PC-3 (cell line): ENCODE data around the gene FBXL5. TPM values are rescaled to one million over a fixed set of nuclear protein-coding genes. Genes with fewer than 3 reads are reported as not detected.

ENCODE experiments used
- ATAC-seq: fragments of 200-7000 bp; cut with Tn5 transposase; 2 replicates; pipeline ENCODE4 v1.9.1; 2020; ENCODE audit warnings: mild to moderate bottlenecking, moderate library complexity
- BruUV-seq: library from RNA; stranded (reverse); fragments of 400-500 nt; replicated peaks from 2 replicates; lab custom pipeline; 2021; lab: Mats Ljungman, UMichigan
- CTCF ChIA-PET: fragments of 300-600 bp; sonication (Branson Sonifier 250); formaldehyde crosslinking; loops from one replicate; lab custom pipeline; 2022; ENCODE audit warnings: antibody characterized with exemption; lab: Charles Lee
- POLR2A ChIA-PET: fragments of 300-600 bp; sonication (Branson Sonifier 250); formaldehyde crosslinking; loops from one replicate; lab custom pipeline; 2022; ENCODE audit warnings: antibody characterized with exemption; ENCODE audit not compliant: unreplicated experiment; lab: Charles Lee
- DNase-seq: peaks from one replicate; pipeline ENCODE4 v3.0.0-alpha.2; 2015
- H2AFZ ChIP-seq: fragments of 300-600 bp; sonication (generic); 2 replicates; pipeline ENCODE4 v1.6.0; 2016; ENCODE audit warnings: antibody characterized with exemption, low read length
- H3F3A ChIP-seq: fragments of 300-600 bp; sonication (generic); one replicate; pipeline ENCODE4 v1.6.0; 2017; ENCODE audit warnings: antibody characterized with exemption, low read length, control low read depth, mild to moderate bottlenecking; ENCODE audit not compliant: unreplicated experiment
- H3K27ac ChIP-seq: fragments of 300-600 bp; sonication (generic); 2 replicates; pipeline ENCODE4 v1.5.1; 2016; ENCODE audit warnings: mild to moderate bottlenecking, low read length
- H3K27me3 ChIP-seq: fragments of 300-600 bp; sonication (generic); 2 replicates; pipeline ENCODE4 v1.6.1; 2016; ENCODE audit warnings: low read length, mixed read lengths
- H3K36me3 ChIP-seq: fragments of 300-600 bp; sonication (generic); 2 replicates; pipeline ENCODE4 v1.6.1; 2016; ENCODE audit warnings: low read depth, mixed run types, low read length, mixed read lengths
- H3K4me1 ChIP-seq: fragments of 300-600 bp; sonication (generic); 2 replicates; pipeline ENCODE4 v1.5.1; 2016; ENCODE audit warnings: low read length; ENCODE audit not compliant: insufficient read depth
- H3K4me2 ChIP-seq: fragments of 300-600 bp; sonication (generic); 2 replicates; pipeline ENCODE4 v1.6.0; 2016; ENCODE audit warnings: low read length
- H3K4me3 ChIP-seq: fragments of 300-600 bp; sonication (generic); 2 replicates; pipeline ENCODE4 v1.5.1; 2016; ENCODE audit warnings: mild to moderate bottlenecking, low read length, mixed read lengths
- H3K79me2 ChIP-seq: fragments of 300-600 bp; sonication (generic); 2 replicates; pipeline ENCODE4 v1.6.1; 2017; ENCODE audit warnings: low read length, mixed read lengths
- H3K9ac ChIP-seq: fragments of 300-600 bp; sonication (generic); 2 replicates; pipeline ENCODE4 v1.6.0; 2016; ENCODE audit warnings: mild to moderate bottlenecking, low read length
- H3K9me2 ChIP-seq: fragments of 300-600 bp; sonication (generic); replicated peaks from 2 replicates; pipeline ENCODE4 v1.6.1; 2016; ENCODE audit warnings: mixed run types, low read length, mixed read lengths
- H3K9me3 ChIP-seq: fragments of 300-600 bp; sonication (generic); 2 replicates; pipeline ENCODE4 v1.6.1; 2016; ENCODE audit warnings: low read length, mixed read lengths
- H4K20me1 ChIP-seq: fragments of 300-600 bp; sonication (generic); 2 replicates; pipeline ENCODE4 v1.6.1; 2016; ENCODE audit warnings: low read length, mixed read lengths
- EZH2 ChIP-seq: fragments of 300-600 bp; sonication (generic); IDR thresholded peaks from one replicate; pipeline ENCODE4 v1.6.1; 2017; ENCODE audit warnings: antibody characterized with exemption, mild to moderate bottlenecking, low read length; ENCODE audit not compliant: unreplicated experiment
- EZH2phosphoT487 ChIP-seq: fragments of 300-600 bp; sonication (generic); IDR thresholded peaks from 2 replicates; pipeline ENCODE4 v1.6.1; 2018; ENCODE audit warnings: mild to moderate bottlenecking, antibody characterized with exemption, low read length, borderline replicate concordance
- intact Hi-C: fragments of 100-400 bp; cut with micrococcal nuclease; formaldehyde crosslinking; loops from 2 replicates; pipeline ENCODE4 v1.9.0; 2023
- total RNA-seq: library from RNA; depleted of rRNA; stranded (reverse); fragments of >200 nt; gene quantifications from 2 replicates; pipeline ENCODE4 v1.2.3, GENCODE V29; 2014
- TF ChIP-seq, protein P1 (sequence below): fragments of 300-600 bp; sonication (generic); conservative IDR thresholded peaks from 2 replicates; pipeline ENCODE4 v1.5.1; 2017; ENCODE audit warnings: antibody characterized with exemption, low read depth, mild to moderate bottlenecking, low read length

FBXL5 gene
- total RNA-seq, 1 experiment from 2014 or later = 42.4 TPM

DNA sequence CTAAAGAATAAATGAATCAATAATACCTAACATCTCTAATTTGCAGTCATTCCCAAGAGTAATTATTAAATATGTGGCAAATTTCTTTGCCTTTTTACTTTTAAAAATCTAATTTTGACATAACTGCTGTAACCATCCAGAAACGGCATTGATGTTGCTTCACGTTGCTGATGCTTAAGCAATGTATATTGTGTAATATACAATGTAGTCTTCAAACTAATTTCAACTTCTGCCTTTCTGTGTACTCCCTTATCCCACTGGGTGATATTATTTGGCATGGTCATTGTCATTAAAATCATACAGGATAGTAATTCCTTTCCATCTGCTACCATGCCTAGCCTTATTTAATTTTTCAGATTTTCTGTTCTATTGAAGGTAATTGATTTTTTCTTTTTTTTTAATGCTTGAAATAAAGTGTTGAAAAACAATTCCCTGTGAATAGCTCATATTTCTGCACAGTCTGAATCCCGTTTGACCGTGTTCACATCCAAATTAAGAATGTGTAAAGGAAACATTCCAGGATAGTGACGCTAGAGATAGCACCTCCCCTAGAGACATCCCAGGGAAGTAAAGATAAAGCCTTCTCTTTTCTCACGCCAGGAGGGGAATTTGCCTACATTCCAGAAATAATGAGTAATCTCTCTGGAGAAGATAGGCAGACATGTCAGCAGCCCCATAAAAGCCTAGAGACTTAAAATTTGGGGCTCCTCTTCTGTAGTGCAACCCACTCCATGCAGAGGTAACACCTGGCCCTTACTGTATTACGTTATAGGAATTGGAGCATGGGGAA lies 35.1 kb upstream of the FBXL5 start:
- Histone ChIP-seq H3K4me2 (peak overlapping the region; percentile 40), H3K9ac (0 out of 2 replicates have a peak overlapping the region, but pooled peaks have one; percentile 13), H3K79me2 (peaks cover 4% of the 10 kb centered on the region), H3K9me2 (no peaks in the 10 kb centered on the region), H4K20me1 (no peaks in the 10 kb centered on the region), H3K27me3 (no peaks in the 10 kb centered on the region), H3K36me3 (peaks cover 29% of the 10 kb centered on the region), H2AFZ (no peak overlapping the region), H3K4me1 (peaks cover 35% of the 10 kb centered on the region), H3K4me3 (no peak overlapping the region), H3F3A (no peaks in the 10 kb centered on the region), H3K9me3 (no peaks in the 10 kb centered on the region), H3K27ac (peak overlapping the region; percentile 56)
- ChIA-PET POLR2A (no interaction called here), CTCF (no interaction called here)
- DNase-seq (peak; percentile 85), ATAC-seq (peak; percentile 53)
- BruUV-seq = no TSS peak
- TF ChIP-seq EZH2 (no peak), EZH2phosphoT487 (no peak)
- TF ChIP-seq, protein P1, sequence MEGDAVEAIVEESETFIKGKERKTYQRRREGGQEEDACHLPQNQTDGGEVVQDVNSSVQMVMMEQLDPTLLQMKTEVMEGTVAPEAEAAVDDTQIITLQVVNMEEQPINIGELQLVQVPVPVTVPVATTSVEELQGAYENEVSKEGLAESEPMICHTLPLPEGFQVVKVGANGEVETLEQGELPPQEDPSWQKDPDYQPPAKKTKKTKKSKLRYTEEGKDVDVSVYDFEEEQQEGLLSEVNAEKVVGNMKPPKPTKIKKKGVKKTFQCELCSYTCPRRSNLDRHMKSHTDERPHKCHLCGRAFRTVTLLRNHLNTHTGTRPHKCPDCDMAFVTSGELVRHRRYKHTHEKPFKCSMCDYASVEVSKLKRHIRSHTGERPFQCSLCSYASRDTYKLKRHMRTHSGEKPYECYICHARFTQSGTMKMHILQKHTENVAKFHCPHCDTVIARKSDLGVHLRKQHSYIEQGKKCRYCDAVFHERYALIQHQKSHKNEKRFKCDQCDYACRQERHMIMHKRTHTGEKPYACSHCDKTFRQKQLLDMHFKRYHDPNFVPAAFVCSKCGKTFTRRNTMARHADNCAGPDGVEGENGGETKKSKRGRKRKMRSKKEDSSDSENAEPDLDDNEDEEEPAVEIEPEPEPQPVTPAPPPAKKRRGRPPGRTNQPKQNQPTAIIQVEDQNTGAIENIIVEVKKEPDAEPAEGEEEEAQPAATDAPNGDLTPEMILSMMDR = no peak
- intact Hi-C loops = no loop called here

DNA sequence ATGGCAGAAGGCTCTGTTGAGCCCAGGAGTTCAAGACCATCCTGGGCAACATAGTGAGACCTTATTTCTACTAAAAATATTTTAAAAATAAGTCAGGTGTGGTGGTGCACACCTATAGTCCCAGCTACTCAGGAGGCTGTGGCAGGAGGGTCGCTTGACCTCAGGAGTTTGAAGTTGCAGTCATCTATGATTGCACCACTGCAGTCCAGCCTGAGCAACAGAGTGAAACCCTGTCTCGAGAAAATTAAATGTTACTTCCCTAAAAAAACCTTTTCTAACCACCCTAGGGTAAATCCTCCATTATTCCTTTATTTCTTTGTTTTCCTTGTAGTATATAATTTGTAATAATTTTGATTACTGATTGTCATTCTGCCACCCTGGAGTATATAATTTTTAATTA lies 34.4 kb upstream of the FBXL5 start:
- no peaks in the 10 kb centered on the region for H3F3A ChIP-seq
- peaks cover 31% of the 10 kb centered on the region for H3K36me3 ChIP-seq
- intact Hi-C loops = no loop called here
- BruUV-seq = no TSS peak
- 0 out of 2 replicates have a peak overlapping the region, but pooled peaks have one; percentile 13 for H3K9ac ChIP-seq
- peak overlapping the region; percentile 56 for H3K27ac ChIP-seq
- H2AFZ ChIP-seq = no peak overlapping the region
- H3K9me2 ChIP-seq = no peaks in the 10 kb centered on the region
- H3K4me3 ChIP-seq = no peak overlapping the region
- ATAC-seq (no peak), DNase-seq (no peak)
- TF ChIP-seq EZH2phosphoT487 (no peak), EZH2 (no peak)
- TF ChIP-seq, protein P1 = no peak
- no peaks in the 10 kb centered on the region for H3K27me3 ChIP-seq
- H3K79me2 ChIP-seq = peaks cover 11% of the 10 kb centered on the region
- CTCF ChIA-PET = no interaction called here
- H3K4me2 ChIP-seq = no peak overlapping the region
- peaks cover 36% of the 10 kb centered on the region for H3K4me1 ChIP-seq
- POLR2A ChIA-PET = no interaction called here
- no peaks in the 10 kb centered on the region for H3K9me3 ChIP-seq
- H4K20me1 ChIP-seq = no peaks in the 10 kb centered on the region

DNA sequence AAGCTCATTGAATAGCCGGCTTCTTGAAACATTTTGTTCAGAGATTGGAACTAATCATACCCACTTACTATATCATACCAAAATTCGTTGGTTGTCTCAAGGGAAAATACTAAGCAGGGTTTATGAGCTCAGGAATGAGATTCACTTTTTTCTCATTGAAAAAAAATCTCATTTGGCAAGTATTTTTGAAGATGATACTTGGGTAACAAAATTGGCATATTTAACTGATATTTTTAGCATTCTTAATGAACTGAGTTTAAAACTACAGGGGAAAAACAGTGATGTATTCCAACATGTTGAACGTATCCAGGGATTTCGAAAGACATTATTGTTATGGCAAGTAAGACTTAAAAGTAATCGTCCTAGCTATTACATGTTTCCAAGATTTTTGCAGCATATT lies 32.9 kb upstream of the FBXL5 start:
- H3K9me2 ChIP-seq = no peaks in the 10 kb centered on the region
- TF ChIP-seq EZH2phosphoT487 = no peak
- TF ChIP-seq, protein P1 = no peak
- no peak for TF ChIP-seq EZH2
- DNase-seq (no peak), ATAC-seq (no peak)
- CTCF ChIA-PET = no interaction called here
- H2AFZ ChIP-seq = no peak overlapping the region
- H3K9ac ChIP-seq = no peak overlapping the region
- peaks cover 26% of the 10 kb centered on the region for H3K79me2 ChIP-seq
- H3F3A ChIP-seq = no peaks in the 10 kb centered on the region
- no peak overlapping the region for H3K27ac ChIP-seq
- no peaks in the 10 kb centered on the region for H3K27me3 ChIP-seq
- POLR2A ChIA-PET = no interaction called here
- intact Hi-C loops = no loop called here
- H3K36me3 ChIP-seq = peaks cover 31% of the 10 kb centered on the region
- peaks cover 39% of the 10 kb centered on the region for H3K4me1 ChIP-seq
- BruUV-seq = no TSS peak
- no peaks in the 10 kb centered on the region for H4K20me1 ChIP-seq
- H3K4me3 ChIP-seq = no peak overlapping the region
- no peaks in the 10 kb centered on the region for H3K9me3 ChIP-seq
- no peak overlapping the region for H3K4me2 ChIP-seq
